Activated T-helper 1 cell treated with anti-CD3 and anti-CD28 coated beads, Interleukin-12 subunit alpha, Interleukin-12 subunit beta, Interleukin-2, Interleukin-4 antibody, amounts not matched to agents 30 ng/mL and 10 ng/mL and 1 ng/mL, durations not matched to agents 14 hours and 24 hours and 36 hours (primary cell): ENCODE data around the gene ANAPC2. TPM values are rescaled to one million over a fixed set of nuclear protein-coding genes. Genes with fewer than 3 reads are reported as not detected.
A peak's percentile ranks its signal among the peaks of the same experiment; 100 is the strongest.

Source experiments
- DNase-seq: peaks from one replicate; pipeline ENCODE4 v3.0.0; 2021; ENCODE audit warnings: low spot score
- H3K27ac Mint-ChIP-seq: one replicate; pipeline ENCODE4 v1.8.0; 2021; ENCODE audit warnings: mild to moderate bottlenecking, mixed read lengths
- H3K27me3 Mint-ChIP-seq: one replicate; pipeline ENCODE4 v1.8.0; 2022; ENCODE audit warnings: mild to moderate bottlenecking, moderate library complexity, mixed read lengths; ENCODE audit not compliant: insufficient read depth
- H3K36me3 Mint-ChIP-seq: one replicate; pipeline ENCODE4 v1.8.0; 2021; ENCODE audit warnings: low read depth, mixed read lengths
- H3K4me1 Mint-ChIP-seq: one replicate; pipeline ENCODE4 v1.8.0; 2021; ENCODE audit warnings: low read depth, mixed read lengths
- H3K4me3 Mint-ChIP-seq: one replicate; pipeline ENCODE4 v1.8.0; 2021; ENCODE audit warnings: mild to moderate bottlenecking, moderate library complexity, mixed read lengths
- H3K9me3 Mint-ChIP-seq: one replicate; pipeline ENCODE4 v1.8.0; 2021; ENCODE audit warnings: mixed read lengths
- intact Hi-C: fragments of 100-400 bp; cut with micrococcal nuclease; formaldehyde crosslinking; loops from one replicate; pipeline ENCODE4 v1.15.1; 2024
- total RNA-seq: library from RNA; stranded (reverse); gene quantifications from 2 replicates; pipeline ENCODE4 v1.2.3, GENCODE V29; 2022

Gene ANAPC2
- total RNA-seq, 1 donor from 2014 or later, result 63.6 TPM

- peaks cover 5% of the 10 kb centered on the region for H3K36me3 Mint-ChIP-seq
- intact Hi-C loops, result loop anchor here (1.0 kb wide), 6 partner anchors 11 to 70 kb away; partner anchors contain the start of genes ANAPC2, SSNA1 and TUBB4B
- H3K27ac Mint-ChIP-seq, result no peak overlapping the region
- H3K4me1 Mint-ChIP-seq, result peaks cover 20% of the 10 kb centered on the region
- no peaks in the 10 kb centered on the region for H3K9me3 Mint-ChIP-seq
- H3K27me3 Mint-ChIP-seq, result no peaks in the 10 kb centered on the region
- peak overlapping the region; percentile 85 for H3K4me3 Mint-ChIP-seq
- DNase-seq, result no peak
Observed at GRCh38 chr9:137199411-137200121, 11.2 kb upstream of the ANAPC2 start.

GRCh38 chr9:137198902-137199283, 10.5 kb upstream of the ANAPC2 start:
- Mint-ChIP-seq H3K27ac (no peak overlapping the region), H3K36me3 (peaks cover 4% of the 10 kb centered on the region), H3K27me3 (no peaks in the 10 kb centered on the region), H3K4me1 (peaks cover 13% of the 10 kb centered on the region), H3K4me3 (peak overlapping the region; percentile 60), H3K9me3 (no peaks in the 10 kb centered on the region)
- DNase-seq, result no peak
- intact Hi-C loops, result no loop called here

GRCh38 chr9:137198051-137198901, 9.9 kb upstream of the ANAPC2 start:
- intact Hi-C loops, result no loop called here
- peak overlapping the region; percentile 60 for H3K4me3 Mint-ChIP-seq

DNA sequence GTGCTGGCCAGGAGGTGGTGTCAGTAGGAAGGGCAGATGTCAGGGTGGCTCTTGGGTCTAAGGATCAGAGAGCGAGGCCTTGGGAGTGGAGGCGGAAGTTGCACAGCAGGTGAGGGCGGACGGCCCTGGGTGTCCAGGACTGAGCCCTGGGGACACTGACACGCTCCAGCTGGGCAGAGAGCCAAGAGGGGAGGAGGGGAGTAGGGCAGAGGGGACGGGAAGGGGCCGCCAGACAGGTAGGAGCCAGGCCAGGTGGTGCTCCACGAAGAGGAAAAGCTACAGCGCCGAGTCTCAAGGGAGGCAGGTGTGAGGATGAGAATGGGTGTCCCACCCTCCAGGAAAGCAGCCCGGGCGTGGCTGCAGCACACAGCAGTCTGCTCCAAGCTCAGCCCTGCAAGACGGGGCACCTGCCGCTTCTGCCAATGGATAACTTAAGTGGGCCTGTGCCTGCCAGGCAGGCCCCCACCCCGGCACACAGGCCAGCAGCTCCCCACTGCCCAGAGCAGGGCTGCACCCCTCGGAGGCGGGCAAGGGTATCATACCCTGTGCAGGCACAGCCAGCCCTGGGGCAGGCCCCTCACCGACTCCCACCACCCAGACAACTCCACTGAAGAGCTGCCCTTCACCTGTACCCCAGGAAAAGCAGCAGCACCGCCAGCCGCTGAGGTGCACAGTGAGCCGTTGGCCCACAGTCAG, 7.3 kb upstream of the ANAPC2 start:
- intact Hi-C loops, result no loop called here
- no peak overlapping the region for H3K27ac Mint-ChIP-seq
- no peaks in the 10 kb centered on the region for H3K9me3 Mint-ChIP-seq
- no peak for DNase-seq
- H3K4me3 Mint-ChIP-seq, result peak overlapping the region; percentile 26
- H3K27me3 Mint-ChIP-seq, result no peaks in the 10 kb centered on the region
- no peaks in the 10 kb centered on the region for H3K4me1 Mint-ChIP-seq
- peaks cover 2% of the 10 kb centered on the region for H3K36me3 Mint-ChIP-seq

More at GRCh38 chr9:137198051-137198901, 9.9 kb upstream of the ANAPC2 start:
- H3K36me3 Mint-ChIP-seq, result peaks cover 4% of the 10 kb centered on the region
- no peaks in the 10 kb centered on the region for H3K9me3 Mint-ChIP-seq
- peaks cover 11% of the 10 kb centered on the region for H3K4me1 Mint-ChIP-seq
- H3K27ac Mint-ChIP-seq, result no peak overlapping the region
- H3K27me3 Mint-ChIP-seq, result no peaks in the 10 kb centered on the region
- no peak for DNase-seq

DNA sequence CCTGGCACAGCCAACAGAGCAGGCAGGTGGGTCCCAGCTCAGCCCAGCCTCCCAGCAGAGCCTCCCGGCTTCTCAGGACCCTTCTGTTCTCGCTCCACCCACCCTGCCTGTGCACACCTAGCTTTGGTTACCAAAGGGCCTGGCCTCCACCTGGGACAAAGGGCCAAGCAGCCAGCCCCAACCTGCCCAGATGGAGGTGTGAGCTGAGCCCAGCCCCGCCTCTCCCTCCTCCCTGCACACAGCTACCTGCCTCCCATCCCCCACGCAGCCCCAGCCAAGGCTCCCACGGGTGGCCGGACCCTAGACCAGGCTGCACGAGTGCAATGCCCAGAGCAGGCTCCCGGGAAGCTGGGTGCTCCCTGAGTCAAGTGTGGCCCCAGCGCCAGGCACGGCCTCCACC, 6.5 kb upstream of the ANAPC2 start:
- intact Hi-C loops, result no loop called here

GRCh38 chr9:137194388-137194787, 6.0 kb upstream of the ANAPC2 start:
- Mint-ChIP-seq H3K9me3 (no peaks in the 10 kb centered on the region), H3K4me3 (no peak overlapping the region), H3K4me1 (peaks cover 3% of the 10 kb centered on the region), H3K27ac (no peak overlapping the region), H3K27me3 (no peaks in the 10 kb centered on the region), H3K36me3 (peaks cover 2% of the 10 kb centered on the region)
- DNase-seq, result no peak
- intact Hi-C loops, result no loop called here

More for the DNA sequence above, 6.5 kb upstream of the ANAPC2 start:
- Mint-ChIP-seq H3K9me3 (no peaks in the 10 kb centered on the region), H3K36me3 (peaks cover 2% of the 10 kb centered on the region), H3K27me3 (no peaks in the 10 kb centered on the region), H3K4me1 (no peaks in the 10 kb centered on the region), H3K4me3 (no peak overlapping the region), H3K27ac (no peak overlapping the region)
- DNase-seq, result no peak

GRCh38 chr9:137193771-137194170, 5.4 kb upstream of the ANAPC2 start:
- no peak for DNase-seq
- Mint-ChIP-seq H3K27me3 (no peaks in the 10 kb centered on the region), H3K36me3 (peaks cover 5% of the 10 kb centered on the region), H3K4me1 (peaks cover 8% of the 10 kb centered on the region), H3K9me3 (no peaks in the 10 kb centered on the region), H3K27ac (no peak overlapping the region), H3K4me3 (no peak overlapping the region)
- intact Hi-C loops, result no loop called here

GRCh38 chr9:137192859-137193258, 4.5 kb upstream of the ANAPC2 start:
- H3K4me1 Mint-ChIP-seq, result peaks cover 8% of the 10 kb centered on the region
- intact Hi-C loops, result no loop called here
- H3K27ac Mint-ChIP-seq, result no peak overlapping the region
- DNase-seq, result no peak
- no peaks in the 10 kb centered on the region for H3K9me3 Mint-ChIP-seq
- peaks cover 5% of the 10 kb centered on the region for H3K36me3 Mint-ChIP-seq
- H3K4me3 Mint-ChIP-seq, result no peak overlapping the region
- no peaks in the 10 kb centered on the region for H3K27me3 Mint-ChIP-seq

DNA sequence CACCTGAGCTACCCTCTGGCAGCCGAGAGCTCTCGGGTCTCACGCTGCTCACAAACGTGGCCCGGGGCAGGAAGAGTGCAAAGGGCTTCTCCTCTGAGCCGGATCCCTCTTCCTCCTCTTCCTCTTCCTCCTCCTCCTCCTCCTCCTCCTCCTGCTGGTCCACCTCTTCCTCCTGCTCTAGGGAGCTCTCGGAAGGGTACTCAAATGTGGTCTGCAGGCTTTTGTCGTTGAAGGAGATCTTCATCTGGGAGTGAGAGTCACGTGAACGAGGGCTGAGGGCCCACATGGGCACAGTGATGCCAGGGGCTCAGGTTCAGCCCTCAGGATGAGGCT, 4.1 kb upstream of the ANAPC2 start:
- Mint-ChIP-seq H3K27ac (no peak overlapping the region), H3K4me3 (no peak overlapping the region), H3K4me1 (peaks cover 12% of the 10 kb centered on the region), H3K27me3 (peaks cover 4% of the 10 kb centered on the region), H3K36me3 (peaks cover 5% of the 10 kb centered on the region), H3K9me3 (no peaks in the 10 kb centered on the region)
- DNase-seq, result no peak
- intact Hi-C loops, result no loop called here

- Mint-ChIP-seq H3K4me3 (no peak overlapping the region), H3K36me3 (peaks cover 5% of the 10 kb centered on the region), H3K27me3 (peaks cover 4% of the 10 kb centered on the region), H3K4me1 (peaks cover 17% of the 10 kb centered on the region), H3K27ac (no peak overlapping the region), H3K9me3 (no peaks in the 10 kb centered on the region)
- no peak for DNase-seq
- intact Hi-C loops, result no loop called here
Observed at GRCh38 chr9:137191691-137192447, 3.5 kb upstream of the ANAPC2 start.

- H3K27me3 Mint-ChIP-seq, result peaks cover 4% of the 10 kb centered on the region
- DNase-seq, result no peak
- H3K9me3 Mint-ChIP-seq, result no peaks in the 10 kb centered on the region
- H3K4me1 Mint-ChIP-seq, result peaks cover 24% of the 10 kb centered on the region
- intact Hi-C loops, result no loop called here
- H3K4me3 Mint-ChIP-seq, result peak overlapping the region; percentile 75
- peaks cover 5% of the 10 kb centered on the region for H3K36me3 Mint-ChIP-seq
- no peak overlapping the region for H3K27ac Mint-ChIP-seq
Observed at GRCh38 chr9:137191245-137191644, 2.9 kb upstream of the ANAPC2 start.

- Mint-ChIP-seq H3K4me3 (peak overlapping the region; percentile 75), H3K4me1 (peaks cover 24% of the 10 kb centered on the region), H3K27me3 (peaks cover 4% of the 10 kb centered on the region), H3K27ac (peak overlapping the region; percentile 79), H3K9me3 (no peaks in the 10 kb centered on the region), H3K36me3 (peaks cover 5% of the 10 kb centered on the region)
- intact Hi-C loops, result no loop called here
- DNase-seq, result no peak
Observed at GRCh38 chr9:137190315-137190856, 2.0 kb upstream of the ANAPC2 start.
